MG63 (cell line): Measurements from ENCODE around the gene CYP26B1. TPM values are rescaled to one million over a fixed set of nuclear protein-coding genes. Genes with fewer than 3 reads are reported as not detected.

ENCODE experiments used
- DNase-seq: peaks from one replicate; pipeline ENCODE4 v3.0.0-alpha.2; 2020
- H3K27me3 ChIP-seq: fragments of 250-450 bp; sonication (Bioruptor Pico); 2 replicates; pipeline ENCODE4 v1.5.1; 2020; ENCODE audit warnings: mild to moderate bottlenecking, moderate library complexity
- H3K36me3 ChIP-seq: fragments of 250-450 bp; sonication (Bioruptor Pico); 2 replicates; pipeline ENCODE4 v1.5.1; 2020; ENCODE audit warnings: mild to moderate bottlenecking, moderate library complexity
- H3K4me3 ChIP-seq: fragments of 250-450 bp; sonication (Bioruptor Pico); 2 replicates; pipeline ENCODE4 v1.5.1; 2020; ENCODE audit warnings: mild to moderate bottlenecking, moderate library complexity
- H3K9me3 ChIP-seq: fragments of 250-450 bp; sonication (Bioruptor Pico); 2 replicates; pipeline ENCODE4 v1.5.1; 2020; ENCODE audit warnings: mild to moderate bottlenecking, moderate library complexity
- total RNA-seq: library from RNA; depleted of rRNA; stranded (reverse); fragments of >200 nt; shearing (Covaris generic); gene quantifications from 2 replicates; pipeline ENCODE4 v1.2.3, GENCODE V29; 2014; ENCODE audit warnings: low replicate concordance

CYP26B1 gene
- total RNA-seq, 1 experiment from 2014 or later, result 10.6 TPM

GRCh38 chr2:72112981-72113846 is 34.4 kb downstream of the CYP26B1 start:
- H3K4me3 ChIP-seq, result no peak overlapping the region
- H3K36me3 ChIP-seq, result no peaks in the 10 kb centered on the region
- no peaks in the 10 kb centered on the region for H3K27me3 ChIP-seq
- H3K9me3 ChIP-seq, result no peaks in the 10 kb centered on the region
- no peak for DNase-seq

GRCh38 chr2:72112401-72112800 is 35.3 kb downstream of the CYP26B1 start:
- peak; percentile 83 for DNase-seq
- H3K4me3 ChIP-seq, result no peak overlapping the region
- H3K27me3 ChIP-seq, result no peaks in the 10 kb centered on the region
- no peaks in the 10 kb centered on the region for H3K36me3 ChIP-seq
- H3K9me3 ChIP-seq, result no peaks in the 10 kb centered on the region

GRCh38 chr2:72111061-72111460 is 36.6 kb downstream of the CYP26B1 start:
- Histone ChIP-seq H3K36me3 (no peaks in the 10 kb centered on the region), H3K9me3 (no peaks in the 10 kb centered on the region), H3K4me3 (no peak overlapping the region), H3K27me3 (no peaks in the 10 kb centered on the region)
- no peak for DNase-seq

DNA sequence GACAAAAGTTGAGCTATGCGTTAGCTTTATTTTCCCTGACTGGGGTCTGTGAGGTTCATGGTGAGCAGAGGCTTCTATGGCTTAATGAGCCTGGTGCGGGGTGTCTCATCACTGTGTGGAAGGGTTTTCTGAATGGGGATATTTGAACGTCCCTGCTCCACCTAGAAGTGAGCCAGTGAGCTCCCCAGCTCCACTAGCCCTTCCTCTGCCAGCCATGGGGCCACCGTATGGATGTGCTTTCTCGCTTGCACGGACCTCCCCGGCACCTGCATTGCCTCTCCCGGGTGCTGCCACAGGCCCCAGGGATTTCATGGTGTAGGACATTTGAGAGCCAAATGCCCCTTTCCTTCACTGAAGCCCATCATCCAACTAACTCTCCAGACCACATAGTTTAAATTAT is 37.8 kb downstream of the CYP26B1 start:
- Histone ChIP-seq H3K9me3 (no peaks in the 10 kb centered on the region), H3K36me3 (no peaks in the 10 kb centered on the region), H3K27me3 (no peaks in the 10 kb centered on the region), H3K4me3 (no peak overlapping the region)
- no peak for DNase-seq

DNA sequence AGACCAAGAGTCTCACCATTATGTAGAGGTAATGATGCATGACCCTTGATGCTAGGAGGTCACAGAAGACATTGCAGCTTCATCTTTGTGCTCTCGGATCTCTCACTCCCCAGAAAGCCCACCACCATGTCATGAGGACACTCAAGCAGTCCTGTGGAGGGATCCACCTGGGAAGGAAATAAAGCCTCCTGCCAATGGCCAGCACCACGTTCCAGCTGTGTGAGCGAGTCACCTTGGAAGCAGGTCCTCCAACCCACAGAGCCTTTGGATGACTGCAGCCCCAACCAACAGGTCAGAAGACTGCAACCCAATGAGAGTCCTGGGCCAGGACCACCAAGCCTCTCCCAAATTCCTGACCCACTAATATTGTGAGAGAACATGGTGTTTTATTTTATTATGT is 38.4 kb downstream of the CYP26B1 start:
- Histone ChIP-seq H3K9me3 (no peaks in the 10 kb centered on the region), H3K4me3 (no peak overlapping the region)
- DNase-seq, result peak; percentile 33

GRCh38 chr2:72108121-72108520 is 39.5 kb downstream of the CYP26B1 start:
- H3K36me3 ChIP-seq, result no peaks in the 10 kb centered on the region
- H3K4me3 ChIP-seq, result no peak overlapping the region
- no peak for DNase-seq
- no peaks in the 10 kb centered on the region for H3K27me3 ChIP-seq
- H3K9me3 ChIP-seq, result no peaks in the 10 kb centered on the region

More for the DNA sequence above, 38.4 kb downstream of the CYP26B1 start:
- Histone ChIP-seq H3K36me3 (no peaks in the 10 kb centered on the region), H3K27me3 (no peaks in the 10 kb centered on the region)

DNA sequence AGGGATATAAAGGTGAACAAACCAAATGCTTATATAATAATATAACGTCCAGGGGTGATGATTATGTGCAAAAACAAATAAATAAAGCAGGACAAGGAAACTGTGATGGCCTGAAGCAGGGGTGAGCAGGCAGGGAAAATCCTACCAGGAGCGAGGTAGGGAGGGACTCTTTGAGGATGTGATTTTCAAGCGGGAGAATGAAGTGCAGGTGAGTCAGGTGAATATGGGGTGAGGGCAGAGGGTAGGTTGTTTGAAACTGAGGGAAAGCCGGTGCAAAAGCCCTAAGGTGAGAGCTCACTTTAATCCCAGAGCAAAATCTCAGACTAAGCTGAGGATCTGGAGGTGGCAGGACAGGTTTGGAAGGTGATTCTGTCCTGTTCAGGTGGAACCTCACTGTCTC is 40.7 kb downstream of the CYP26B1 start:
- no peaks in the 10 kb centered on the region for H3K27me3 ChIP-seq
- no peaks in the 10 kb centered on the region for H3K36me3 ChIP-seq
- H3K4me3 ChIP-seq, result no peak overlapping the region
- no peak for DNase-seq
- no peaks in the 10 kb centered on the region for H3K9me3 ChIP-seq

DNA sequence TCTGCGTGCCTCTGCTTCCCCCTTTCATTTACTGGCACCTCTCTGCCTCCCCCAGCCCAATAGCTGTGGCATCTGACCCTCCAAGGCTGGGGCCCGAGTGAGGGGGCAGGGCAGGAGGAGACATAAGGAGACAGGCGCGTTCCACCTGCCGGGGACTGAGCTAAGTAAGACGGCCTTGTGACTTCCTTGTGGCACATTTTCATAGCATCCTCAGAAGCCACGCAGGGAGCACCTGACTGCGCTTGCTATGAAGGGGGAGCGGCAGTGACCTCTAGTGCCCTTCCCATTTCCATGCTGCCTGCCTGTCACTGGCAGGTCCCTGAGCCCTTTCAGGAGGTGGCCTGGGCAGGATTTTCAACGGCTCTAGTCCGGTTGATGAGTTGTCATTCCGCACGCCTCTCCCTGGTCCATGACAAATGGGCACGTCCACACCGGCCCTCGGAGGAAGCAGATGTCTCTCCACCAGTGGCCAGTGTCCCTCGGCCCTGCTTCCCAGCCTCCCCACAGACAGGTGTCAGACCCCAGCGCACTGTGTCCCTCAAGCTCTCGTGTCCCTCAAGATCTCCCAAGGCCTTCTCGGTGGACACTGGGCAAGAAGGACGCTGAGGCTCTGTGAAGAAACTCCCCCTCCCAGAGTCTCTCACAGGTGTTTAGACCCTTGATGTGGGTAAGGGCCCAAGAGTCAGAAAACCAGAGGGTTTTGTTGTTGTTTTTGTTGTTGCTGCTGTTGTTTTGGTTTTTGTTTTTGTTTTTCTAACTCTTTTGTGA is 42.7 kb downstream of the CYP26B1 start:
- DNase-seq, result no peak
- no peaks in the 10 kb centered on the region for H3K27me3 ChIP-seq
- H3K4me3 ChIP-seq, result no peak overlapping the region
- no peaks in the 10 kb centered on the region for H3K36me3 ChIP-seq
- H3K9me3 ChIP-seq, result no peaks in the 10 kb centered on the region

DNA sequence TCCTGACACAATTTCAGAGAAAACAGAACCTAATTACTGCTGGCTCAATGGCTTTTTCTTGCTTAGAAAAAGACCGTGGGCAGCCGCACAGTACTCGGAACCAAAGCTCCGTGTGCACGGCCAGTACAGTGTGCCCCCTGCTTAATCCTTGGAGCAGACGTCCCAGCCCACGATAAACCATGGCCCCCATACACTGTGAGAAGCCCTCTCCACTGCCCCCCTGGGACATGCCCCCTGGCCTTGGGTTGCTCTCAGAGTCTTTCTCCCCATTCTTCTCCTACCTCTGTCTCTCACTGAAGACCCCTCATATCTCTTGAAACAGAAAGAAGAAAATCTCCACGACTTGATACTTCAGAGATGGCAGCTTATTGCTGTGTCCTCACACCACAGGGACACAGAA is 44.0 kb downstream of the CYP26B1 start:
- no peak for DNase-seq
- no peaks in the 10 kb centered on the region for H3K36me3 ChIP-seq

GRCh38 chr2:72103161-72103560 is 44.5 kb downstream of the CYP26B1 start:
- Histone ChIP-seq H3K9me3 (no peaks in the 10 kb centered on the region), H3K27me3 (no peaks in the 10 kb centered on the region), H3K36me3 (no peaks in the 10 kb centered on the region), H3K4me3 (no peak overlapping the region)
- no peak for DNase-seq

More for the DNA sequence above, 44.0 kb downstream of the CYP26B1 start:
- H3K4me3 ChIP-seq, result no peak overlapping the region
- no peaks in the 10 kb centered on the region for H3K9me3 ChIP-seq
- H3K27me3 ChIP-seq, result no peaks in the 10 kb centered on the region

DNA sequence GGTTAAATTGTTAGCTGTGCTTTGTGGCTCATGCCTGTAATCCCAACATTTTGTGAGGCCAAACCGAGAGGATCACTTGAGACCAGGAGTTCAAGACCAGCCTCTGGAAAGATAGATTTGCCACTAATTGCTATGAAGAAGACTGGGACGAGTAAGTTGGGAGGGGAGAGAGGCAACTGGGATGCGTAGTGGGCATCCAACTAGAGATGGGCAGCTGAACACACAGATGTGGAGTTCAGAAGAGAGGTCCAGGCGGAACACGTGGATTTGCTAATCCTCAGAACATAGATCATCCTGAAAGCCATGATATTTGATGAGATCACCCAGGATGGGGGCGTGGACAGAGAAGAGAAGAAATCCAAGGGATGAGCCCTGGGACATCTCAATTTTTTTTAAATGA is 48.7 kb downstream of the CYP26B1 start:
- DNase-seq, result no peak
- Histone ChIP-seq H3K27me3 (no peaks in the 10 kb centered on the region), H3K9me3 (no peaks in the 10 kb centered on the region), H3K36me3 (no peaks in the 10 kb centered on the region), H3K4me3 (no peak overlapping the region)

- H3K9me3 ChIP-seq, result no peaks in the 10 kb centered on the region
- no peak for DNase-seq
- H3K4me3 ChIP-seq, result no peak overlapping the region
- no peaks in the 10 kb centered on the region for H3K36me3 ChIP-seq
- no peaks in the 10 kb centered on the region for H3K27me3 ChIP-seq
Measured at GRCh38 chr2:72097276-72097675, 50.4 kb downstream of the CYP26B1 start.

DNA sequence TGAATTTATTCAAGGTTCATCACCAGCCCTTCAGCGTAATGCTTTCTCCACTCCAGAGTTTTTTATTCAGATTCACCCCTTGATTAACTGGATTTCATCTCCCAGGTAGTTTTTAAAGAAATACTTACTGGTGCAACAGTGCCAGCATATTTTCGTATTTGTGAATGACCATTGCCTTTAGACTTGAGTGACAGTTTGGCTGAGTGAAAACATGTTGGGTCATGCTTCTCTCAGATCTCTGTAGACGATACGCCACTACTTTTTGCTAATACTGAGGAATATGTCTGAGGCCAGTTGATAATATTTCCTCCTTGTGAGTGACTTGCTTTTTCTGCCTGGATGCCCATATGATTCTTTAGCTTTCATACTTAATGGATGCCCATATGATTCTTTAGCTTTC is 51.5 kb downstream of the CYP26B1 start:
- H3K4me3 ChIP-seq, result no peak overlapping the region
- DNase-seq, result no peak
- H3K27me3 ChIP-seq, result no peaks in the 10 kb centered on the region
- no peaks in the 10 kb centered on the region for H3K36me3 ChIP-seq
- no peaks in the 10 kb centered on the region for H3K9me3 ChIP-seq

DNA sequence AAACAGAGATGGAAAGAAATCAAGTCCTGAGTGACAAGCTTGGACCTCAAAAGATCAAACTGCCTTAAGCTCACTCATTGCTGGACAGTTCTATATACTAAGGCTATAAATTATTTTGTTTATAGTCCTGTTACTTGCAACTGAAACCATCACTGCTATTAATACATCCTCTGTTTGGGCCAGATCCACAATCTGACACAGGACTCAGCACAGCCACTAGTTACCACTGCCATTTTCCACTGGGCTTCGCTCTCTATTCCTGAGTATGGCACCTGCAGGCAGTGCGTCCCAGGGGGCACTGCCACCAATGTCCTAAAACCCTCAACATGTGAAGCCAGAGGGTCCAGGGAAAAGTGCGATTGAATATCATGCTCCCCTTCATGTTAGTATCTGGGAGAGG is 52.3 kb downstream of the CYP26B1 start:
- Histone ChIP-seq H3K4me3 (no peak overlapping the region), H3K27me3 (no peaks in the 10 kb centered on the region), H3K9me3 (no peaks in the 10 kb centered on the region), H3K36me3 (no peaks in the 10 kb centered on the region)
- no peak for DNase-seq

GRCh38 chr2:72094701-72095100 is 53.0 kb downstream of the CYP26B1 start:
- no peak for DNase-seq
- no peak overlapping the region for H3K4me3 ChIP-seq

DNA sequence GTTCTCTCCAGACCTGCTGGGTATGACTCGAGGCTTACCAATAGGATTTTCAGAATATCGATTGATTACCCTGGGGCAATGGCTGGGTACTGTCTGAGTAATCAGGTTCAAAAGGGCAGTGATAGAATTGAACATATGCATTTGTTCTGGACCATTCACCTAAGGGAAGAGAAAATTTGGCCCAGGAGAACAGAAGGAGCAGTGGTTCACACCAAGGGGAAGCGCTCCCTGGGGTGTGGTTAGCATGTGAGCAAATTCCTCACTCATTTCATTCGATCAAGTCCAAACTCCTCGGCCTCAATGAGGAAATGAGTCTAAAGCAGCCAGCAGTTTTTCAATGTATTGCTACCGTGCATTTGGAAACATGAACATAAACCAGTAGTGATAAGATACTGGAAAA is 55.6 kb downstream of the CYP26B1 start:
- H3K36me3 ChIP-seq, result no peaks in the 10 kb centered on the region
- H3K4me3 ChIP-seq, result no peak overlapping the region
- DNase-seq, result no peak
- no peaks in the 10 kb centered on the region for H3K27me3 ChIP-seq
- H3K9me3 ChIP-seq, result no peaks in the 10 kb centered on the region

More at GRCh38 chr2:72094701-72095100, 53.0 kb downstream of the CYP26B1 start:
- Histone ChIP-seq H3K9me3 (no peaks in the 10 kb centered on the region), H3K36me3 (no peaks in the 10 kb centered on the region), H3K27me3 (no peaks in the 10 kb centered on the region)

DNA sequence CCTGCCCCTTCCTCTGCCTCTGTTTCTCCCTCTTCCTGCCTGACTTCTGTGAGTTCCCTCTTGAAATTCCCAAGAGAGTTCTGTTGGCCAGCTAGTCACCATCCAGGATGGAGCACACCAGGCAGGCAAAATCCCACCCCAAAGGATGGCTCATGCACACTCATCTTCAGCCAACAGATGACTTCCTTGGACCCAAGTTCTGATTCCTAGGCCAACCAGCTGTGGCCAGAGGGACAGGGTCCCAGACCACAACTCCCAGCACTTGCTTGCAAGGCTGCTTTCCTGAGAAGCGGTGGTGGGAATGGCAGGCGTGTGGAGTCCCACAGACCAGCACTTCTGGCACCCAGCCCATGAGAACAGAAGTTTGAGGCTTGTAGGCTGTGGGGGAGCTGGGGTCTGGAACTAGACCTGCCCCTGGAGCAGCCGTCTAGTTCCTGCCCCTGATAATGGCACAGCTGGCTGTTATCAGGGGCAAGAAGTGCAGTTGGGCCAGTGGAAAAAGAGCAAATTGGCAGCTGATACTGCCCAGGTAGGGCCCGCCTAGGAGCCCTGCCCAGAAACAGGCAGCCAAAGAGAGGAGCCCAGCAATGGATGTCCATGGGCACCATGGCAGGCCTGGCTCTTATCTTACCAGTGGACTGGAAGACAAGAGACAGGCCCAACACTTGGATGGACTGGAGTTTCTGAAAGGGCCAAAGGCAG is 56.7 kb downstream of the CYP26B1 start:
- H3K9me3 ChIP-seq, result no peaks in the 10 kb centered on the region
- no peaks in the 10 kb centered on the region for H3K27me3 ChIP-seq
- DNase-seq, result no peak
- H3K36me3 ChIP-seq, result no peaks in the 10 kb centered on the region
- no peak overlapping the region for H3K4me3 ChIP-seq
